HepG2 (cell line): ENCODE measurements around the gene CXXC5. TPM values are rescaled to one million over a fixed set of nuclear protein-coding genes. Genes with fewer than 3 reads are reported as not detected.

ENCODE experiments used
- ARID4A ChIP-seq: sonication (generic); formaldehyde crosslinking; IDR thresholded peaks from 2 replicates; pipeline ENCODE4 v1.5.0; 2020; ENCODE audit warnings: mild to moderate bottlenecking, missing genetic modification reagents, borderline replicate concordance
- ASH2L ChIP-seq: fragments of 300-600, 200-600 bp; sonication (generic); IDR thresholded peaks from 2 replicates; pipeline ENCODE4 v1.7.0; 2017; ENCODE audit warnings: low read depth, mild to moderate bottlenecking, moderate library complexity, mixed read lengths, low read length; ENCODE audit not compliant: insufficient read length
- CREB1 ChIP-seq, 2 experiments: fragments of 450-650 bp in 1 of 2; IDR thresholded peaks; 2 replicates each; pipeline ENCODE4 v1.6.1; 2016 to 2017; ENCODE audit warnings: control low read depth in 1 of 2, mild to moderate bottlenecking in 1 of 2, missing compliant biosample characterization in 1 of 2, missing genetic modification characterization in 1 of 2
- FOSL2 ChIP-seq: sonication (generic); formaldehyde crosslinking; IDR thresholded peaks from 2 replicates; pipeline ENCODE4 v1.4.0; 2020; ENCODE audit warnings: missing genetic modification reagents
- GATAD2A ChIP-seq: IDR thresholded peaks from 2 replicates; pipeline ENCODE4 v1.6.1; 2016
- GZF1 ChIP-seq: sonication (generic); formaldehyde crosslinking; IDR thresholded peaks from 2 replicates; pipeline ENCODE4 v1.5.1; 2020; ENCODE audit warnings: mild to moderate bottlenecking, missing genetic modification reagents
- HMGXB4 ChIP-seq, 2 experiments: sonication (generic) in 1 of 2; formaldehyde crosslinking in 1 of 2; IDR thresholded peaks; 2 replicates each; pipeline versions ENCODE4 v1.4.0 to v1.6.1; 2018 to 2020; ENCODE audit warnings: missing genetic modification reagents in 2 of 2, borderline replicate concordance in 1 of 2, low read depth in 1 of 2, mild to moderate bottlenecking in 1 of 2, missing biosample characterization in 1 of 2
- ISL2 ChIP-seq: sonication (generic); formaldehyde crosslinking; IDR thresholded peaks from 2 replicates; pipeline ENCODE4 v1.5.0; 2020; ENCODE audit warnings: missing genetic modification reagents
- JUN ChIP-seq: sonication (generic); formaldehyde crosslinking; IDR thresholded peaks from 2 replicates; pipeline ENCODE4 v1.4.0; 2020; ENCODE audit warnings: mild to moderate bottlenecking, missing genetic modification reagents
- RARG ChIP-seq: sonication (generic); formaldehyde crosslinking; IDR thresholded peaks from 2 replicates; pipeline ENCODE4 v1.4.0; 2020; ENCODE audit warnings: low read depth, mild to moderate bottlenecking, missing genetic modification reagents
- SMAD3 ChIP-seq: sonication (generic); formaldehyde crosslinking; IDR thresholded peaks from 2 replicates; pipeline ENCODE4 v1.4.0; 2020; ENCODE audit warnings: missing genetic modification reagents
- SP1 ChIP-seq, 2 experiments: fragments of 450-650 bp in 1 of 2; sonication (generic) in 1 of 2; formaldehyde crosslinking in 1 of 2; IDR thresholded peaks; 2 replicates each; pipeline versions ENCODE4 v1.4.0 to v1.6.1; 2016 to 2020; ENCODE audit warnings: missing genetic modification reagents in 1 of 2
- TAF1 ChIP-seq: sonication (generic); formaldehyde crosslinking; IDR thresholded peaks from 2 replicates; pipeline ENCODE4 v1.4.0; 2020; ENCODE audit warnings: missing genetic modification reagents
- TRIM24 ChIP-seq: sonication (generic); formaldehyde crosslinking; IDR thresholded peaks from 2 replicates; pipeline ENCODE4 v1.8.0; 2022; ENCODE audit warnings: mild to moderate bottlenecking, missing genetic modification reagents
- ZBTB38 ChIP-seq: sonication (generic); formaldehyde crosslinking; IDR thresholded peaks from 2 replicates; pipeline ENCODE4 v1.5.1; 2020; ENCODE audit warnings: mild to moderate bottlenecking, missing genetic modification reagents
- ZFP41 ChIP-seq: sonication (generic); formaldehyde crosslinking; IDR thresholded peaks from 2 replicates; pipeline ENCODE4 v1.4.0; 2020; ENCODE audit warnings: mild to moderate bottlenecking, missing genetic modification reagents, borderline replicate concordance
- ZFX ChIP-seq: sonication (generic); formaldehyde crosslinking; IDR thresholded peaks from 2 replicates; pipeline ENCODE4 v1.4.0; 2020; ENCODE audit warnings: mild to moderate bottlenecking, low read depth, missing genetic modification reagents, moderate library complexity
- ZFY ChIP-seq: sonication (generic); formaldehyde crosslinking; IDR thresholded peaks from 2 replicates; pipeline ENCODE4 v1.4.0; 2020; ENCODE audit warnings: missing genetic modification reagents
- ZNF263 ChIP-seq: sonication (generic); formaldehyde crosslinking; IDR thresholded peaks from 2 replicates; pipeline ENCODE4 v1.4.0; 2020; ENCODE audit warnings: missing genetic modification reagents
- ZNF333 ChIP-seq: sonication (generic); formaldehyde crosslinking; IDR thresholded peaks from 2 replicates; pipeline ENCODE4 v1.4.0; 2020; ENCODE audit warnings: mild to moderate bottlenecking, missing genetic modification reagents, borderline replicate concordance
- ZNF629 ChIP-seq: sonication (generic); formaldehyde crosslinking; conservative IDR thresholded peaks from 2 replicates; pipeline ENCODE4 v1.5.0; 2020; ENCODE audit warnings: missing genetic modification reagents
- polyA plus RNA-seq, 8 experiments: library from polyadenylated mRNA; depleted of rRNA in 3 of 8; stranded (reverse) in 7 of 8; unstranded in 1 of 8; fragments of >200 nt; fragmentation: Illumina TruSeq in 4 of 8; extraction: Trizol in 4 of 8; gene quantifications; 2 replicates each; pipeline versions ENCODE4 v1.2.1 to v1.2.3, GENCODE V29; 2011 to 2016; ENCODE audit warnings: low read depth in 4 of 8, missing spikeins in 1 of 8, mixed read lengths in 1 of 8; ENCODE audit not compliant: insufficient read depth in 1 of 8
- total RNA-seq, 5 experiments: library from RNA; depleted of rRNA; stranded (reverse); fragments of >200 nt; fragmentation: Illumina TruSeq; extraction: Trizol; gene quantifications; 2 replicates each; pipeline ENCODE4 v1.2.3, GENCODE V29; 2016; ENCODE audit warnings: low read depth in 1 of 5
- TF ChIP-seq, protein P1 (sequence below): sonication (generic); formaldehyde crosslinking; IDR thresholded peaks from 2 replicates; pipeline ENCODE4 v1.5.1; 2020; ENCODE audit warnings: missing genetic modification reagents, mild to moderate bottlenecking, borderline replicate concordance

CXXC5 gene
- total and polyA plus RNA-seq, 2 of the 13 experiments (the other 11 are each of a cell fraction or from before 2014, with no cell fraction given) = 32.3 to 33.0 TPM

DNA sequence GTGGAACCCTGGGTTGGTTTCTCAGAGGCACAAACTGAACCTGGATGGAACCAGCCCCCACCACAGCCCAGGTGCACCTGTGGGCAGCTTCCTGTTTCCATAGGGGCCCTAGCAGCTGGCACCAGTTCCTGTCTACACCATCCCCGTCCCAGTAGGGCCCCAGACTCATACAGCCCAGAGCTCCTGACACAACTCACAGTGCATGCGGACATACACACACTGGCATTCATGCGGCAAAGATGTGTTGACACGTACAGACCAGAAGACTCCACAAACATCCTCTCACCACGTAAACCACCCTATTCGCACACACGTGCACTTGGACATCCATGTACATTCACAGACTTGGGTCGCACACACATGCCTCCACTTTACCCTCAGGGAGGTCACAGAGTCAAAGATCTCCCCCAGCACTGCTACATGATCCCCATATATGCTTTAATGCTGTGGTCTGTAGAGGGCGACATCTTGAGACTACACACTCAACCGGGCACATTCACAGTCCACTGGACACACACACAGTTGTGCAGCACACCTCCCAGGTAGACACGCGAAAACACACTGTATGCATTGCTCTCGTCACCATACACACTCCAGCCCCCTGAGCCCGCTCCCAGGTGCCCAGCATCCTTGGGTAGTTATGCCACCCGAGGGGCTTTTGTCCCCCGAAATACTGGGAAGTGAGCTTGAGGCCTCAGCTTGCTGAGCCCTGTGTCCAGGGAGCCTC lies 22.4 kb downstream of the CXXC5 start (continued):
- TF ChIP-seq TRIM24 (CRISPR knock-in tag) = no peak
- TF ChIP-seq SMAD3 (CRISPR knock-in tag) = no peak
- peak; percentile 26; the same call in 1 of the 2 replicates for TF ChIP-seq GZF1 (CRISPR knock-in tag)
- TF ChIP-seq, protein P1, sequence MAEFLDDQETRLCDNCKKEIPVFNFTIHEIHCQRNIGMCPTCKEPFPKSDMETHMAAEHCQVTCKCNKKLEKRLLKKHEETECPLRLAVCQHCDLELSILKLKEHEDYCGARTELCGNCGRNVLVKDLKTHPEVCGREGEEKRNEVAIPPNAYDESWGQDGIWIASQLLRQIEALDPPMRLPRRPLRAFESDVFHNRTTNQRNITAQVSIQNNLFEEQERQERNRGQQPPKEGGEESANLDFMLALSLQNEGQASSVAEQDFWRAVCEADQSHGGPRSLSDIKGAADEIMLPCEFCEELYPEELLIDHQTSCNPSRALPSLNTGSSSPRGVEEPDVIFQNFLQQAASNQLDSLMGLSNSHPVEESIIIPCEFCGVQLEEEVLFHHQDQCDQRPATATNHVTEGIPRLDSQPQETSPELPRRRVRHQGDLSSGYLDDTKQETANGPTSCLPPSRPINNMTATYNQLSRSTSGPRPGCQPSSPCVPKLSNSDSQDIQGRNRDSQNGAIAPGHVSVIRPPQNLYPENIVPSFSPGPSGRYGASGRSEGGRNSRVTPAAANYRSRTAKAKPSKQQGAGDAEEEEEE (CRISPR knock-in tag) = 0 out of 2 replicates have a peak, but pooled peaks have one; percentile 44
- TF ChIP-seq ZNF263 (CRISPR knock-in tag) = 0 out of 2 replicates have a peak, but pooled peaks have one; percentile 4
- TF ChIP-seq JUN (CRISPR knock-in tag) = no peak
- no peak for TF ChIP-seq FOSL2
- TF ChIP-seq ZFP41 (CRISPR knock-in tag) = no peak
- TF ChIP-seq ISL2 = no peak
- peak; percentile 18; the same call in 1 of the 2 replicates for TF ChIP-seq ARID4A (CRISPR knock-in tag)
- peak in 1 of 2 experiments; percentile 57; a peak in 1 of 4 replicates for TF ChIP-seq HMGXB4 (CRISPR knock-in tag; IDR thresholded peaks at IDR 0.05; ENCODE audit: borderline replicate concordance in 1 of 2, low read depth in 1 of 2)
- 0 out of 2 replicates have a peak, but pooled peaks have one; percentile 3 for TF ChIP-seq GATAD2A (CRISPR knock-in tag)
- TF ChIP-seq ZNF629 (CRISPR knock-in tag) = 0 out of 2 replicates have a peak, but pooled peaks have one; percentile 14
- TF ChIP-seq CREB1 (IDR thresholded peaks at IDR 0.05) = no peak
- no peak for TF ChIP-seq CREB1 (CRISPR knock-in tag; IDR thresholded peaks at IDR 0.05)
- TF ChIP-seq SP1 (IDR thresholded peaks at IDR 0.05) = no peak
- TF ChIP-seq SP1 (CRISPR knock-in tag; IDR thresholded peaks at IDR 0.05) = no peak
- TF ChIP-seq ASH2L = peak; percentile 39
- TF ChIP-seq TAF1 (CRISPR knock-in tag) = no peak
- TF ChIP-seq ZFY (CRISPR knock-in tag) = 0 out of 2 replicates have a peak, but pooled peaks have one; percentile 23
- TF ChIP-seq RARG = no peak
- TF ChIP-seq ZBTB38 (CRISPR knock-in tag) = peak; percentile 70; the same call in 1 of the 2 replicates
- TF ChIP-seq ZFX (CRISPR knock-in tag) = peak; percentile 26; the same call in 1 of the 2 replicates
- TF ChIP-seq ZNF333 (CRISPR knock-in tag) = no peak
